ENCODE results near the gene MAP6. TPM values are rescaled to one million over a fixed set of nuclear protein-coding genes. Genes with fewer than 3 reads are reported as not detected.

MAP6 gene
- total and polyA plus RNA-seq, 12 donors: 1.2 to 9.1 (median 5.8) TPM

DNA sequence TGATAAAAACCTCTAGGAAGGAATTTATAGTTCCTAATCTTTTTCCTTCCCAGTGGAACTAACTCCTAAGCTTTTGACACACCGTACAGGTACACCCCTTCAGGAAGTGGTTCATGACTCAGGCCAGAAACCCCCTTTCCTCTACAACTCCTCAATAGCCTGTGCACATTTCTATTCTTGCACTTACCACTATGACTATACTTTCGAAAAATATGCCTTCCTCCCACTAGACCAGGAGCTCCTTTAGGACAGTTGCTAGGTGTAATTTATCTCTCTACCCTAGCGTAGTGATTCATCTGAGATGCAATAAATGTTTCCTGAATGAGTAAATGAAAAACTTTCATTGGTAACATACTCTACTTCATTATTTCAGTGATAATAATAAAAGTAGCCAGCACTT lies 14.5 kb downstream of the MAP6 start:
- intact Hi-C loops (cut with DNase I): no loop called here
- Histone ChIP-seq H3K4me3 (no peak overlapping the region), H3K27ac (no peak overlapping the region), H3K36me3 (no peaks in the 10 kb centered on the region), H3K9me3 (no peaks in the 10 kb centered on the region), H3K4me1 (peaks cover 0 to 26% (median 5%) of the 10 kb centered on the region in 9 donors), H3K27me3 (no peaks in the 10 kb centered on the region)
- no peak for ATAC-seq
- TF ChIP-seq, protein P1, sequence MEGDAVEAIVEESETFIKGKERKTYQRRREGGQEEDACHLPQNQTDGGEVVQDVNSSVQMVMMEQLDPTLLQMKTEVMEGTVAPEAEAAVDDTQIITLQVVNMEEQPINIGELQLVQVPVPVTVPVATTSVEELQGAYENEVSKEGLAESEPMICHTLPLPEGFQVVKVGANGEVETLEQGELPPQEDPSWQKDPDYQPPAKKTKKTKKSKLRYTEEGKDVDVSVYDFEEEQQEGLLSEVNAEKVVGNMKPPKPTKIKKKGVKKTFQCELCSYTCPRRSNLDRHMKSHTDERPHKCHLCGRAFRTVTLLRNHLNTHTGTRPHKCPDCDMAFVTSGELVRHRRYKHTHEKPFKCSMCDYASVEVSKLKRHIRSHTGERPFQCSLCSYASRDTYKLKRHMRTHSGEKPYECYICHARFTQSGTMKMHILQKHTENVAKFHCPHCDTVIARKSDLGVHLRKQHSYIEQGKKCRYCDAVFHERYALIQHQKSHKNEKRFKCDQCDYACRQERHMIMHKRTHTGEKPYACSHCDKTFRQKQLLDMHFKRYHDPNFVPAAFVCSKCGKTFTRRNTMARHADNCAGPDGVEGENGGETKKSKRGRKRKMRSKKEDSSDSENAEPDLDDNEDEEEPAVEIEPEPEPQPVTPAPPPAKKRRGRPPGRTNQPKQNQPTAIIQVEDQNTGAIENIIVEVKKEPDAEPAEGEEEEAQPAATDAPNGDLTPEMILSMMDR (IDR thresholded peaks at IDR 0.05): no peak
- no peak for DNase-seq
- 63 to 68% methylated on average over 3 of the region's 3 CpGs for WGBS, 2 donors

DNA sequence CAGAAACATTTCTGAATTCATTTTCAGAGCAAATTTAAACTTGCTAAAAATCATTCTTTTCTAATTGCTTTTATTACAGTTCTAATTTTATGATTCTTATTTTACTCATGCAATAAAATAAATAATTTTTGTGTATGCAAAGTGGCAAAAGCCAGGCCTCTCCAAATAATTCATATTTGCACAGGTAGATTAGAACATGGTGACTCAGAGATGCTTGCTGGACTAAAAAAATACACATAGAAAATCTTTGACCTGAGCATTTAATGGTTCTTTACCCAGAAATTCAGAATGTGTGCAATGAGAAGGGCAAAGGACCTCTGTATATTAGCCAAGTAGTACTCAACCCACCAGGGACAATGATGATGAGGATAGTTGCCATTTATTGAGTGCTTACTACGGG lies 15.3 kb downstream of the MAP6 start:
- Histone ChIP-seq H3K27me3 (no peaks in the 10 kb centered on the region), H3K4me3 (no peak overlapping the region), H3K36me3 (no peaks in the 10 kb centered on the region), H3K9me3 (no peaks in the 10 kb centered on the region), H3K4me1 (peaks cover 0 to 26% (median 5%) of the 10 kb centered on the region in 9 donors), H3K27ac (no peak overlapping the region)
- intact Hi-C loops (cut with DNase I): no loop called here
- ATAC-seq: no peak
- 95 to 97% methylated on average over 1 of the region's 1 CpG for WGBS, 2 donors
- DNase-seq: no peak
- TF ChIP-seq, protein P1 (IDR thresholded peaks at IDR 0.05): no peak

DNA sequence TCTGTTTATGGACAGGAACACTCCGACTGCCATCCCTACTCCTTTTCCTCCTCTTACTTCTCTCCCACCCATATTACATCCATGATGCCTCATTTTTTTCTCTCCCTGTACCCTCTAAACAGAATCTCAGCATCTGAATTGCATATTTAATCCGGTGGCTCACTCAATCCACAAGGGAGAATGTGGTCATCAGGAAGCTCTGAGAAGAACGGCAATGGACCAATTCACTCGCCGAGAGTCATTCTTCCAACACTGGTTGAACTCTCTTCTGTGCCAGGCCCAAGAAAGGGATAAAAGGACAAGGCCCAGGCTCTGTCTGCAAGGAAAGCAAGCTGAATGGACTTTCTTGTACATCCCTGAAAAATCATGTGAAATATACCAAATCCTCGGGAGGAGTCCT lies 15.9 kb downstream of the MAP6 start:
- no peak for ATAC-seq
- Histone ChIP-seq H3K27me3 (no peaks in the 10 kb centered on the region), H3K27ac (no peak overlapping the region), H3K4me1 (peaks cover 0 to 26% (median 5%) of the 10 kb centered on the region in 9 donors), H3K36me3 (no peaks in the 10 kb centered on the region), H3K4me3 (no peak overlapping the region), H3K9me3 (no peaks in the 10 kb centered on the region)
- TF ChIP-seq, protein P1 (IDR thresholded peaks at IDR 0.05): no peak
- no peak for DNase-seq
- intact Hi-C loops (cut with DNase I): no loop called here
- WGBS, 2 donors: 79 to 86% methylated on average over 6 of the region's 6 CpGs

DNA sequence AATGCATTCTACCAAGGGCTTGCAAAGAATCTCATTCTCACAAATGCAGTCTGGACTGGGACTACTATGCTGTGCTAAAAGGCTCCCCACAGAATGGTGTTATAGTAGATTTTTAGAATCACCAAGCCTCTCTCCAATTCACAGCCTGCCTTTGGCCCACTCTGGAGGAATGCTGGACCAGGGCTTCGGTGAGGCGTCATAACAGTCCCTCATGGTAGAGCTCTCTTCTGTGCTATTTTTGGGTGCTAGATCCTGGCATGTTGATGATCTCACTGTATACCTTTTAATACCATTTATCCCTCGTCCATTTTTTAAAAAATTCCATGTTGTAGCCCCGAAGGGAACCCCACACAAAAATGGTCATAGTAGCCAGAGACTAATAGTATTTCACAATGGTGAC lies 17.6 kb downstream of the MAP6 start:
- WGBS, 2 donors: 59 to 70% methylated on average over 4 of the region's 4 CpGs
- ATAC-seq (peak in 2 of 8 donors; percentile 39 to 59), DNase-seq (no peak)
- Histone ChIP-seq H3K36me3 (no peaks in the 10 kb centered on the region), H3K4me1 (peaks cover 0 to 23% (median 5%) of the 10 kb centered on the region in 9 donors), H3K27ac (no peak overlapping the region), H3K9me3 (no peaks in the 10 kb centered on the region), H3K27me3 (no peaks in the 10 kb centered on the region), H3K4me3 (no peak overlapping the region)
- intact Hi-C loops (cut with DNase I): no loop called here
- TF ChIP-seq, protein P1 (IDR thresholded peaks at IDR 0.05): no peak
